GM12875 (cell line): ENCODE measurements around the gene PCMTD2.

ENCODE experiments used
- H3K4me3 ChIP-seq: one replicate; pipeline ENCODE4 v1.5.1; 2011; ENCODE audit warnings: low read depth, low read length, control low read depth
- CTCF ChIP-seq: IDR thresholded peaks from 2 replicates; pipeline ENCODE4 v1.5.1; 2011; ENCODE audit warnings: low read depth, mild to moderate bottlenecking, control low read depth, inconsistent platforms, low read length, moderate library complexity, borderline replicate concordance; ENCODE audit not compliant: insufficient read depth

PCMTD2 gene

GRCh38 chr20:64264091-64264490 lies 8.5 kb downstream of the PCMTD2 start:
- TF ChIP-seq CTCF = no peak

GRCh38 chr20:64265201-64265600 lies 9.7 kb downstream of the PCMTD2 start:
- no peak overlapping the region for H3K4me3 ChIP-seq
- no peak for TF ChIP-seq CTCF

More at GRCh38 chr20:64264091-64264490, 8.5 kb downstream of the PCMTD2 start:
- H3K4me3 ChIP-seq = no peak overlapping the region

- H3K4me3 ChIP-seq = no peak overlapping the region
- TF ChIP-seq CTCF = no peak
Observed at GRCh38 chr20:64266988-64267387, 11.4 kb downstream of the PCMTD2 start.

- H3K4me3 ChIP-seq = no peak overlapping the region
- TF ChIP-seq CTCF = no peak
Observed at GRCh38 chr20:64268174-64268573, 12.6 kb downstream of the PCMTD2 start.

GRCh38 chr20:64269604-64270411 lies 14.3 kb downstream of the PCMTD2 start:
- no peak for TF ChIP-seq CTCF
- H3K4me3 ChIP-seq = no peak overlapping the region

GRCh38 chr20:64271636-64272035 lies 16.1 kb downstream of the PCMTD2 start:
- TF ChIP-seq CTCF = no peak
- H3K4me3 ChIP-seq = no peak overlapping the region

- no peak for TF ChIP-seq CTCF
- H3K4me3 ChIP-seq = no peak overlapping the region
Observed at GRCh38 chr20:64273109-64273508, 17.6 kb downstream of the PCMTD2 start.
